ENCODE data around the gene OSBPL6.
"Not testable (repeated sequence)": the region's sequence is repeated elsewhere in the genome, so short reads cannot be mapped to it uniquely, and the experiment has no call there.

DNA sequence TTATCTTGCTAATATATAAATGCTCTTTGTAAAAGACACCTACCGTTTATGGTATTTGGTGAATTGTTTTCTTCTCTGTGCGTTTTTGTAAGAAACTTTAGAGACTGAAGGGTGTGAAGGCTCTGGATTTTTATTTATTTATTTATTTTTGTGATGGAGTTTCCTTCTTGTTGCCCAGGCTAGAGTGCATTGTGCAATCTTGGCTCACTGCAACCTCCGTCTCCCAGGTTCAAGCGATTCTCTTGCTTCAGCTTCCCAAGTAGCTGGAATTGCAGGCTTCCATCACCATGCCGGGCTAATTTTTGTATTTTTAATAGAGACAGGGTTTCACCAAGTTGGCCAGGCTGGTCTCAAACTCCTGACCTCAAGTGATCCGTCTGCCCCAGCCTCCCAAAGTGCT, 129.0 kb downstream of the OSBPL6 start:
- TF ChIP-seq EZH2 (IDR thresholded peaks at IDR 0.05); POLR2AphosphoS5 (IDR thresholded peaks at IDR 0.05; ENCODE audit: borderline replicate concordance, low read depth, low read length); FOXP2 (optimal IDR thresholded peaks at IDR 0.05; ENCODE audit: control extremely low read depth, extremely low read length, insufficient read depth): not testable (repeated sequence)

All from SK-N-MC (cell line).